Fibroblast of pulmonary artery (primary cell): Measurements from ENCODE around the gene CAPN14.
"Not testable (repeated sequence)": the region's sequence is repeated elsewhere in the genome, so short reads cannot be mapped to it uniquely, and the experiment has no call there.

Source experiments
- DNase-seq: peaks from one replicate; pipeline ENCODE4 v3.0.0-alpha.2; 2010; ENCODE audit warnings: low read depth
- H3K4me3 ChIP-seq: replicated peaks from 2 replicates; pipeline ENCODE4 v1.5.1; 2011; ENCODE audit warnings: low read depth, mild to moderate bottlenecking, control low read depth, low read length, moderate library complexity
- CTCF ChIP-seq: IDR thresholded peaks from 2 replicates; pipeline ENCODE4 v1.5.1; 2011; ENCODE audit warnings: mild to moderate bottlenecking, control low read depth, low read length, inconsistent platforms; ENCODE audit errors: missing control alignments

Gene CAPN14

DNA sequence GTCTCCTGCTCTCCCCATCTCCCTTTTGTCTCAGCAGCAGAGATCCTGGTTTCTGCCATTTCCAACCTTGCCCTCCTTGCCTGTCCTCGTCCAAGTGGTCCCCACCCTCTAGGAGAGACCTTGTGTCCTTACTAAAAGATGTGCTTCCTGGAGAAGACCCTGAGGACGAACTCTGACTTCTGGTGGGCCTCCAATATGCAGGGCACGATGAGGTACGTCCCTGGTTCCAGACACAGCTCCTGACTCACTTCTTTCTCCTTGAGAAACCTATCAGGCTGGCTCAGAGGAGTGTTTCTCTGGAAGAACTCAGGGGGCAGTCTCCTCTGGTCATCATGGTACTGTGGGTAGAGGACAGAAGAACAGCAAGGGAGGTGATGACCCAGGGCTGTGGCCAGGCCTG, 28.2 kb downstream of the CAPN14 start:
- no peak for DNase-seq
- no peak overlapping the region for H3K4me3 ChIP-seq
- TF ChIP-seq CTCF, result no peak

DNA sequence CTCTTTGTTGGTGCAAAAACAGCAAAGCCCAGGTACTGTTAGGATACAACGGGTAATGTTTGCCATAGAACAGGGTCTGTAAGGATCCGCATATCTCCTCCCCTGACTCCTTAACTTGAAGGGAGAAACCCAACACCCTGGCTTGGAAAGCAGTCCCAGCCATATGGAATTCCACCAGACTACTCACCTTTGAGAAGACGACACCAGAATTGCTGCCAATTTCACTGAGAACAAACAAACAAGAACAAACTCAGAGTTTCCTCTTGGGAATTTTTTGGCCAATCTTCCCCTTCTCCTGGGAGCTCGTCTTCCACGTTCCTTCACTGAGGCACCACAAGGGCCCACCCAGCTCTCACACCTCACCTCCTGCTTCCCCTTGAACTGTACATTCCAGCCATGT, 29.2 kb downstream of the CAPN14 start:
- no peak for TF ChIP-seq CTCF
- DNase-seq, result no peak
- no peak overlapping the region for H3K4me3 ChIP-seq

- no peak overlapping the region for H3K4me3 ChIP-seq
- TF ChIP-seq CTCF, result no peak
- DNase-seq, result no peak
Measured at GRCh38 chr2:31187166-31187565, 30.1 kb downstream of the CAPN14 start.

- not testable (repeated sequence) for H3K4me3 ChIP-seq, DNase-seq
Measured at GRCh38 chr2:31183973-31184372, 33.3 kb downstream of the CAPN14 start.

- no peak overlapping the region for H3K4me3 ChIP-seq
- TF ChIP-seq CTCF, result no peak
- DNase-seq, result no peak
Measured at GRCh38 chr2:31176742-31177141, 40.6 kb downstream of the CAPN14 start.

- no peak for TF ChIP-seq CTCF
- no peak for DNase-seq
- H3K4me3 ChIP-seq, result no peak overlapping the region
Measured at GRCh38 chr2:31171142-31171541, 46.2 kb downstream of the CAPN14 start.

GRCh38 chr2:31170071-31170698, 47.1 kb downstream of the CAPN14 start:
- TF ChIP-seq CTCF, result peak; percentile 98
- H3K4me3 ChIP-seq, result no peak overlapping the region
- peak; percentile 74 for DNase-seq
